GM23338 (cell line): ENCODE data around the gene FRMD4A. TPM values are rescaled to one million over a fixed set of nuclear protein-coding genes. Genes with fewer than 3 reads are reported as not detected.

Experiments used
- ATAC-seq: fragments of 200-7000 bp; cut with Tn5 transposase; 3 replicates; pipeline ENCODE4 v1.9.1; 2020
- DNase-seq: peaks from one replicate; pipeline ENCODE4 v3.0.0-alpha.2; 2015; ENCODE audit warnings: low spot score
- H2AFZ ChIP-seq: fragments of 200-600 bp; sonication (generic); 2 replicates; pipeline ENCODE4 v1.8.0; 2016; ENCODE audit warnings: antibody characterized with exemption, mild to moderate bottlenecking, moderate library complexity
- H3F3A ChIP-seq: fragments of 200-600 bp; sonication (generic); replicated peaks from 2 replicates; pipeline ENCODE4 v1.8.0; 2017; ENCODE audit warnings: antibody characterized with exemption, mixed run types, low read depth
- H3K27ac ChIP-seq: fragments of 200-600 bp; sonication (generic); 2 replicates; pipeline ENCODE4 v1.6.1; 2016; ENCODE audit warnings: low read depth
- H3K27me3 ChIP-seq: fragments of 200-600 bp; sonication (generic); 2 replicates; pipeline ENCODE4 v1.8.0; 2016; ENCODE audit warnings: mild to moderate bottlenecking, mixed run types, moderate library complexity; ENCODE audit not compliant: insufficient read depth
- H3K36me3 ChIP-seq: fragments of 200-600 bp; sonication (generic); 2 replicates; pipeline ENCODE4 v1.8.0; 2016; ENCODE audit warnings: mild to moderate bottlenecking; ENCODE audit not compliant: insufficient read depth
- H3K4me1 ChIP-seq: fragments of 200-600 bp; sonication (generic); 2 replicates; pipeline ENCODE4 v1.8.0; 2016; ENCODE audit warnings: mild to moderate bottlenecking, moderate library complexity; ENCODE audit not compliant: insufficient read depth
- H3K4me2 ChIP-seq: fragments of 200-600 bp; sonication (generic); 2 replicates; pipeline ENCODE4 v1.7.1; 2017; ENCODE audit warnings: mixed run types
- H3K4me3 ChIP-seq: fragments of 200-600 bp; sonication (generic); 2 replicates; pipeline ENCODE4 v1.6.1; 2016; ENCODE audit warnings: mixed run types
- H3K79me2 ChIP-seq: fragments of 200-600 bp; sonication (generic); replicated peaks from 2 replicates; pipeline ENCODE4 v1.8.0; 2017; ENCODE audit warnings: mild to moderate bottlenecking; ENCODE audit not compliant: insufficient read depth
- H3K9me2 ChIP-seq: fragments of 200-600 bp; sonication (generic); 2 replicates; pipeline ENCODE4 v1.8.0; 2017; ENCODE audit not compliant: insufficient read depth
- H4K20me1 ChIP-seq: fragments of 200-600 bp; sonication (generic); replicated peaks from 2 replicates; pipeline ENCODE4 v1.8.0; 2017; ENCODE audit warnings: mild to moderate bottlenecking; ENCODE audit not compliant: insufficient read depth
- H3K27ac Mint-ChIP-seq: 2 replicates; pipeline ENCODE4 v1.8.0; 2020; ENCODE audit warnings: inconsistent platforms, mild to moderate bottlenecking, moderate library complexity, mixed read lengths
- H3K27me3 Mint-ChIP-seq: 3 replicates; pipeline ENCODE4 v1.8.0; 2022; ENCODE audit warnings: low read depth, mild to moderate bottlenecking, moderate library complexity, mixed read lengths, inconsistent platforms; ENCODE audit not compliant: insufficient read depth, poor library complexity
- H3K36me3 Mint-ChIP-seq: 3 replicates; pipeline ENCODE4 v1.8.0; 2021; ENCODE audit warnings: low read depth, mild to moderate bottlenecking, inconsistent platforms, moderate library complexity, mixed read lengths
- H3K4me1 Mint-ChIP-seq: 3 replicates; pipeline ENCODE4 v1.8.0; 2020; ENCODE audit warnings: mild to moderate bottlenecking, inconsistent platforms, mixed read lengths
- H3K4me3 Mint-ChIP-seq: 3 replicates; pipeline ENCODE4 v1.8.0; 2021; ENCODE audit warnings: moderate library complexity, mild to moderate bottlenecking, inconsistent platforms, mixed read lengths
- H3K9me3 Mint-ChIP-seq: 3 replicates; pipeline ENCODE4 v1.8.0; 2020; ENCODE audit warnings: moderate library complexity, mild to moderate bottlenecking, inconsistent platforms, mixed read lengths
- CREB1 ChIP-seq: fragments of 250-450 bp; sonication (Bioruptor Pico); IDR thresholded peaks from 2 replicates; pipeline ENCODE4 v1.5.0; 2020; ENCODE audit warnings: low read depth, mild to moderate bottlenecking, moderate library complexity
- CTCF ChIP-seq, 2 experiments: fragments of 200-600 bp in 1 of 2; sonication (generic) in 1 of 2; conservative IDR thresholded peaks; 2 replicates each; pipeline versions ENCODE4 v1.5.1 to v1.6.1; 2016 to 2017; ENCODE audit warnings: antibody characterized with exemption in 2 of 2, low read depth in 2 of 2, mild to moderate bottlenecking in 2 of 2, moderate library complexity in 1 of 2
- ETS1 ChIP-seq: IDR thresholded peaks from 2 replicates; pipeline ENCODE4 v1.6.1; 2016; ENCODE audit warnings: antibody characterized with exemption
- EZH2phosphoT487 ChIP-seq: fragments of 200-600 bp; sonication (generic); IDR thresholded peaks from one replicate; pipeline ENCODE4 v1.8.1; 2018; ENCODE audit warnings: antibody characterized with exemption; ENCODE audit not compliant: unreplicated experiment
- JUNB ChIP-seq: IDR thresholded peaks from one replicate; pipeline ENCODE4 v1.6.1; 2016; ENCODE audit warnings: antibody characterized with exemption; ENCODE audit not compliant: unreplicated experiment
- POLR2AphosphoS5 ChIP-seq: IDR thresholded peaks from 2 replicates; pipeline ENCODE4 v1.6.1; 2016; ENCODE audit warnings: antibody characterized with exemption, low read depth
- REST ChIP-seq: IDR thresholded peaks from one replicate; pipeline ENCODE4 v1.6.1; 2018; ENCODE audit warnings: antibody characterized with exemption; ENCODE audit not compliant: unreplicated experiment
- STAT1 ChIP-seq: IDR thresholded peaks from one replicate; pipeline ENCODE4 v1.6.1; 2016; ENCODE audit warnings: antibody characterized with exemption; ENCODE audit not compliant: unreplicated experiment
- ZNF114 ChIP-seq: fragments of 250-450 bp; sonication (Bioruptor Pico); IDR thresholded peaks from 2 replicates; pipeline ENCODE4 v1.5.0; 2020; ENCODE audit warnings: mild to moderate bottlenecking, moderate library complexity
- ZNF331 ChIP-seq: fragments of 250-450 bp; sonication (Bioruptor Pico); IDR thresholded peaks from 2 replicates; pipeline ENCODE4 v1.5.0; 2020; ENCODE audit warnings: low read depth, mild to moderate bottlenecking, moderate library complexity
- ZNF462 ChIP-seq: fragments of 250-450 bp; sonication (Bioruptor Pico); IDR thresholded peaks from 2 replicates; pipeline ENCODE4 v1.5.0; 2020; ENCODE audit warnings: mild to moderate bottlenecking, moderate library complexity
- polyA plus RNA-seq: library from polyadenylated mRNA; unstranded; fragments of >200 nt; fragmentation: Nextera tagmentation; extraction: Ambion mirVana; gene quantifications from 2 replicates; pipeline ENCODE4 v1.2.1, GENCODE V29; 2016
- total RNA-seq: library from RNA; depleted of rRNA; stranded (reverse); fragments of >200 nt; shearing (Covaris generic); gene quantifications from 2 replicates; pipeline ENCODE4 v1.2.3, GENCODE V29; 2014

The FRMD4A gene
- total and polyA plus RNA-seq, 2 experiments from 2014 or later: 14.0 to 20.1 TPM

GRCh38 chr10:13672548-13672947 lies 658.2 kb downstream of the FRMD4A start (continued):
- TF ChIP-seq ZNF462 (CRISPR knock-in tag) (no peak), POLR2AphosphoS5 (no peak), CTCF (conservative IDR thresholded peaks at IDR 0.05; ENCODE audit: low read depth in 2 of 2) (no peak), ZNF114 (CRISPR knock-in tag) (no peak)

- ATAC-seq: no peak
- Histone ChIP-seq H4K20me1 (no peaks in the 10 kb centered on the region), H3F3A (0 out of 2 replicates have a peak, but pooled peaks cover 4% of the 10 kb centered on the region), H3K27ac (0 out of 2 replicates have a peak overlapping the region, but pooled peaks have one; percentile 63), H3K4me2 (no peak overlapping the region), H3K79me2 (no peaks in the 10 kb centered on the region), H3K4me1 (peaks cover 21% of the 10 kb centered on the region), H3K36me3 (no peaks in the 10 kb centered on the region), H3K9me2 (peaks cover 7% of the 10 kb centered on the region; the same call in 1 of the 2 replicates), H3K27me3 (no peaks in the 10 kb centered on the region), H2AFZ (no peak overlapping the region), H3K4me3 (no peak overlapping the region)
- Mint-ChIP-seq H3K9me3 (no peaks in the 10 kb centered on the region), H3K27ac (peak overlapping the region; percentile 72; the same call in 1 of the 2 replicates), H3K4me1 (peaks cover 30% of the 10 kb centered on the region), H3K4me3 (no peak overlapping the region), H3K36me3 (peaks cover 29% of the 10 kb centered on the region), H3K27me3 (no peaks in the 10 kb centered on the region)
- no peak for DNase-seq
- TF ChIP-seq JUNB (no peak), ZNF331 (CRISPR knock-in tag) (no peak), REST (no peak), ETS1 (no peak), STAT1 (no peak), ZNF114 (CRISPR knock-in tag) (no peak), EZH2phosphoT487 (no peak), CREB1 (CRISPR knock-in tag) (no peak), POLR2AphosphoS5 (no peak)
Measured at GRCh38 chr10:13671904-13672303, 658.8 kb downstream of the FRMD4A start.
